CD4-positive, alpha-beta T cell treated with Interleukin-2 at 100 ng/mL for 4 hours (primary cell): Measurements from ENCODE around the gene UBA7.
"Not testable (repeated sequence)": the region's sequence is repeated elsewhere in the genome, so short reads cannot be mapped to it uniquely, and the experiment has no call there.

Experiments
- DNase-seq: peaks from one replicate; pipeline ENCODE4 v3.0.0-alpha.2; 2020; ENCODE audit warnings: low spot score

The UBA7 gene

GRCh38 chr3:49781415-49782199, 32.1 kb downstream of the UBA7 start:
- DNase-seq: no peak

DNA sequence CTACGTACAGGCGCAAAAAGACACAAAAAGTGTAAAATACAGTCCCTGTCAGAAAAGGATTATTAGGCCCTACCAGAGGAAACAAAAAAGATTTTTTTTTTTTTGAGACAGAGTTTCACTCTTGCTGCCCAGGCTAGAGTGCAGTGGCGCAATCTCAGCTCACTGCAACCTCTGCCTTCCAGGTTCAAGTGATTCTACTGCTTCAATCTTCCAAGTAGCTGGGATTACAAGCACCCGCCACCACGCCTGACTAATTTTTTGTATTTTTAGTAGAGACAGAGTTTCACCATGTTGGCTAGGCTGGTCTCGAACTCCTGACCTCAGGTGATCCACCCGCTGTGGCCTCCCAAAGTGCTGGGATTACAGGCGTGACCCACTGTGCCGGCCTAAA, 32.8 kb downstream of the UBA7 start:
- DNase-seq: not testable (repeated sequence)

DNA sequence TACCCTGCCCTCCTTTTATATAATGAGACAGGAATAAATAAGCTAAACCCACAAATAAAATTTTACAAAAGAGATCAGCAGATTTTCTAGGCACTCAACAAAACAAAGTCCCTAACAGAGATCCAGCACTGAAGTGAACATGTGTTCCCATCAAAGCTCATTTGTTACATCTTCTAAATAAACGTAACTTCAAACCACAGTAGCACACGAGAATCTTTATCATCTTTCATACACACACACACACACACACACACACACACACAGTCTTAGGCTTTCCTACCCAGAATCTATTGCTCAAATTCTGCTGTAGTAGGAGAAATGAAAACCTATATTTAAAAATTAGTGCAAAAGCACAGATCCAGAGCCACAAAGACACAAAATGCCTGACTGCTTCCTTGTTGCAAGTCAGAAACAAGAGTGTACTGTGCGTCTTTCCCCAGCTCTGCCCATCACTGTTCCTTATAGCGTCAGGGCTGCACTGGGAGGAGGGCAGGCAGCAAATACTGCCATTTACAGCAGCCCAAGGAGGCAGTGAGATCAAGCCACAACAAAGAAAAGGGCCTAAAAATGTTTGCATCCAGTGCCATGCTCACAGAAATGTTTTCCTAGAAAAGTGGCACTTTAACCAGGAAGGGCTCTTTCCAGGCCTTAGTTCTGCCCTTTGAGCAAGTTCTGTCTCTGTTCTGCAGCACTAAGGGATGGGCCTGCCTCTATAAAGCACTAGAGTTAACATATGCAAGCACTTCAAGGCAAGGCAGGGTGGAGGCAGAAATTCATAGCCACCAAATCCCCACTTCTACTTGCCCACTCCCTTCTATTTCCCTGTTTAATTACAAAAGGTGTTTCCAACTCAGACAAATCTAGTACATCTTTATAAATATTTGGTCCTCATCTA, 33.4 kb downstream of the UBA7 start:
- DNase-seq: no peak

DNA sequence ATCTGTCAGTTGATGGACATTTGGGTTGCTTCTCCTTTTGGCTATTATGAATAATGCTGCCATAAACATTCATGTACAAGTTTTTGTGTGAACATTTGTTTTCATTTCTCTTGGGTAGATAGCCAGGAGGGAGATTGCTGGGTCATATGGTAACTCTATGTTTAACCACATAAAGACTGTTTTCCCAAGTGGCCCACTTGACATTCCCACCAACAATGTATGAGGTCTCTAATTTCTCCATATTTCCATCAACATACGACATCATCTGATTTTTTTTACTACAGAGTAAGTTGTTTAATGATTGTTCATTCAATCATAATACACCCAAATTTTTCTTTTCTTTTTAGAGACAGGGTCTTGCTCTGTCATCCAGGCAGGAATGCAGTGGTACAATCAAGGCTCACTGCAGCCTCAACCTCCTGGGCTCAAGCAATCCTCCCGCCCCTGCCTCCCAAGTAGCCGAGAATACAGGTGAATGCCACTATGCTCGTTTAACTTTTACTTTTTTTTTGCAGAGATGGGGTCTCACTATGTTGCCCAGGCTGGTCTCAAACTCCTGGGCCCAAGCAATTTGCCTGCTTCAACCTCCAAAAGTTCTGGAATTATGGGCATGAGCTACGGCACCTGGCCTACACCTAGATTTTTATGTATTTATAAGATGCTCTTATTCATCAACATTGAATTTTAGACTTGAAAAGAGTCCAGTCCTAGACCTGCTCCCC, 34.2 kb downstream of the UBA7 start:
- DNase-seq: no peak

- not testable (repeated sequence) for DNase-seq
These were observed 37.7 kb downstream of the UBA7 start for GRCh38 chr3:49776101-49776500.

GRCh38 chr3:49775538-49775937, 38.2 kb downstream of the UBA7 start:
- no peak for DNase-seq

DNA sequence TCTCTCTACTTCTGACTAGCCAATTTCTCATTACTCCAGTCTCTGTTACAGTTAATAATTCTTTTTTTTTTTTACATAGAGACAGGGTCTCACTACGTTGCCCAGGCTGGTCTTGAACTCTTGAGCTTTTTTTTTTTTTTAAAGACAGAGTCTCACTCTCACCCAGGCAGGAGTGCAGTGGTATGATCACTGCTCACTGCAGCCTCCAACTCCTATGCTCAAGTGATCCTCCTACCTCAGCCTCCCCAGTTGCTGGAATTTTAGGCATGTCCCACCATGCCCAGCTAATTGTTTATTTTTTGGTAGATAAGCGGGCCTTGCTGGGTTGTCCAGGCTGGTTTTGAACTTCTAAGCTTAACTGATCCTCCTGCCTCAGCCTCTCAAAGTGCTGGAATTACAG, 41.0 kb downstream of the UBA7 start:
- no peak for DNase-seq

DNA sequence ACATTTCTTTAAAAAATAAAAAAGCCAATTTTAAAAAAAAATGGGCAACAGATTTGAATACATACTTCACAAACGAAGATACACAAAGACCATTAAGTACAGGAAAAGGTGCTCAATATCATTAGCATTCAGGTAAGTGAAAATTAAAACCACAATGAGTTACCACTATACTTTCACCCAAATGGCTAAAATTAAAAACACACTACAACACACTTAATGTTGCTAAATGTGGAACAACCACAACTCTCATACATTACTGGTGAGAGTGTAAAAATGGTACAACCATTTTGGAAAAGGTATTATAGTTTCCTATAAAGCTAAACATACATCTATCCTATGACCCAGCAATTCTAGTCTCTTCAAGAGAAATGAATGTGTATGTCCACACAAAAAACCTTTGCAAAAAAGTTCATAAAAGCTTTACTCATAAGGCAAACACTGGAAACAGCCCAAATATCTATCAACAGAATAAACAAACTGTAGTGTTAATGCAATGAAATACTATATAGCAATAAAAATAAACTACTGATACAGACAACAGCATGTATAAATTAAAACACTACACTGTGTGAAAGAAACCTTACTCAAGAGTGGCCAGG, 42.3 kb downstream of the UBA7 start:
- no peak for DNase-seq

GRCh38 chr3:49769926-49770325, 43.8 kb downstream of the UBA7 start:
- no peak for DNase-seq

DNA sequence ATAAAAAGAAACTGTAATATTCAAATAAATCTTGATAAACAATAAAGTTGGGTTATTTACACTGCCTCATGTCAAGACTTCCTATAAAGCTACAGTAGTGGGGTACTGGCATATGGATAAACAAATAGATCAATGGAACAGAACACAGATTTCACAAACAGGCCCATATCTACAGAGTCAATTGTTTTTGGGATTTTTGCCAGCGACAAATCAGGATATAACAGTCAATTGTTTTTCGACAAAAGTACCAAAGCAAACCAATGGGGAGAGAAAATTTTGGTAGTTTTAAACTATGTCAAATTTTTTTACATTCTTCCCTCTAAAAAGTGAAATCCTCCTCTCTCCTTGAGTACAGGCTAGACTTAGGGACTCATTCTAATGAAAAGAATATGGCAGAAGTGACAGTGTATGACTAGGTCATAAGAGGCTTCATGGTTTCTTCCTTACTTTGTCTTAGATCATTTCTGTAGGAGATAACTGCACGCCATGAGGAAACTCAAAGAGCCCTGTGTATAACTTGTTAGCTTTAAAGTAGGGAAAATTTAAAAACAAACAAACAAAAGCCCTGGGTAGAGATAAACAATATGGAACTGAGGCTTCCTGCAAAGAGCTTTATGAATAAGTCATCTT, 44.4 kb downstream of the UBA7 start:
- no peak for DNase-seq

- DNase-seq: no peak
These were observed 49.8 kb downstream of the UBA7 start for GRCh38 chr3:49763981-49764380.

- no peak for DNase-seq
These were observed 52.1 kb downstream of the UBA7 start for GRCh38 chr3:49761661-49762060.

DNA sequence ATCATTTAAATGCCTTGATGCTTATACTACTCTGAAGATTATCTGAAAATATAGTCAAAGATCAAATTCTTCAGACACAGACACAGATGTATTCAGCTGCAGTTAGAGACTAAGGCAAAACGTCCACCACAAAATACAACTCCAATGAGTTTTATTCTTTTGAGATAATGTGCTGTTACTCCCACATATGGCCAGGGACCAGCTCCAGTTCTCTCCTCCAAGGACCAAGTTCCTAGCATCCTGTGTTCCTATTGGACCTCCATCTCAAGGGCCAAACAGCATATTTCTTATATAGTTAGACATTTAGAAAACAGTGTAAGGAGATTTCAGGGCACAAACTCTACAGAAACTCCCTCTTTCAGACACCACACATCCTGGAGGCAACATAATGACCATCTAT, 54.5 kb downstream of the UBA7 start:
- no peak for DNase-seq

GRCh38 chr3:49757197-49757596, 56.6 kb downstream of the UBA7 start:
- no peak for DNase-seq

DNA sequence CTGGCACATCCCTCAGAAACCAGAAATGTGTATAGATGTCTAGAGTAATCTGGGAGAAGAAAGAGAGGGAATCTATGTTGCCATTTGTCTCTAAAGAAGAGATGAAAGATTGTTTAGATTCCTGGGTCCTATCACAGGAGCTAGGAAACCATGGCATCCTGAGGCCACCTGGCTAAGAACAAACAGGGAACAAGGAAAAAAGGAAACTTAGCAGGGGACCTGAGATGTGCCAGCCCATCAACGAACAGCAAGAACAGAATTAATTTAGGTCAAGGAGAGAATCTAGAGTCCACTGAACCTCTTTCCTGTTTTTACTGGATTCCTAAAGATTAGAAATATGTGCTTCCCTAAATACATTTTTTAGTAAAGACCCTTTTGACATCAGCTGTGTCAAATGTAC, 57.7 kb downstream of the UBA7 start:
- DNase-seq: no peak
